ENCODE results near the gene MSX2.
"Not testable (repeated sequence)": the region's sequence is repeated elsewhere in the genome, so short reads cannot be mapped to it uniquely, and the experiment has no call there.

MSX2 gene

GRCh38 chr5:174733836-174734235 is 9.5 kb downstream of the MSX2 start:
- DNase-seq, result no peak

DNA sequence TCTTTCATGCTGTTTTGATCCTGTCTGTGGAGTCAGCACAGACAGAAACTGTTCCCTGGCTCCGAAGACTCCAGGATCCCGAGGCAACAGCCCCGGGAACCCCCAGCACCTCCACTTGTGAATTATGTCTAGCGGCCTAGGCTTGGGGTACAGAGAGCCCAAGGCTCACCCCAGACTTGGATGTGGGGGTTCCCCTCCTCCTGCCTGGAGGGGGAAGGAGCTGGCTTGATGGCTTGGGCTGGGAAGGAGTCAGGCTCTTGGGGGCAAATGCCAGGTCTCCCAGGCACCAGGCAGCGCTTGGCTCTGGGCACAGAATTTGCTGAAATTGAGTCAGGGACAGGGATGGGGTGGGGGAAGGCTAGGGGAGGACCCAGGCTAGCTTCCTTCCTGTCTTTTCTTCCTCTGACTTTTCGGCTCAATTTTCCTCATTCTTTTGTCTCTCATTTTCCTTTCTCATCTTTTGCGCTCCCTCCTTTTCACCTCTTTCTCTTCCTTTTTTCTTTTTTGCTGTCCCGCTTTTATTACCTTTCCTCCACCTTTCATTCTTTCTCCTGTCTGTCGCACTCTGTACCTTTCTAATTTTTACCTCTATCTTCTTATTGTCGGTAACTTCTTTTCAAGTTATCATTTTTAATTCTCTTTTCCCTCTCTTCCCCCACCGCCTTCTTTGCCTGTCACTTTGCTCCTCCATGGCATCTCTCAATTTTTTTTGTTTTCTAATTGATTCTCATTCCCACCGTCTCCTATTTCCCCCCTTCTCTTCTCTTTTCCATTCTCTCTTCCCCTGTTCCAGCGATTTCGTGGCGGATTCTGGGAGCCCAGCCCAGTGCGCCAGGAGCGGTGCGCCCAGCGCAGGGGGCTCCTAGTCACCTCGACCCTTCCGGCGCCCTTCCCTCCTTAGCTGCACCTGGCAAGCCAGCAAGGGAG is 10.5 kb downstream of the MSX2 start:
- no peak for DNase-seq

- no peak for DNase-seq
These were observed 11.3 kb downstream of the MSX2 start for GRCh38 chr5:174735498-174736330.

DNA sequence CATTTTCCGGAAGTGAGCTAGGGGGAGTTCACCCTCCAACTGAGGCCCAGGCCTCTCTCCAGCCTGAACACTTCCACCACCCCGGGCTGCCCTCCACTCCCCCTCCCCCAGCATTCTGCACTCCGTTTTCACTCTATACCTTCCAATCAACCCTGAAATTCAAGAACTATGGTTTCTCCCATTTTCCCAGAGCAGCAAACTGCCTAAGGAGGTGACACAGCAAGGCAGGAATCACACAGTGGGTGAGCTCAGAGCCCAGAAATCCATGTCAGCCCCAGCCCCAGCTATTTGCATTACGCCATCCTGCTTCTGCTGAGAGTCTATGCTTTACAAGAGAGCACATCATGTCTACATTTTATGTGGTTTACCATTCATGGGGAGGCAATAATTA is 11.9 kb downstream of the MSX2 start:
- no peak for DNase-seq

DNA sequence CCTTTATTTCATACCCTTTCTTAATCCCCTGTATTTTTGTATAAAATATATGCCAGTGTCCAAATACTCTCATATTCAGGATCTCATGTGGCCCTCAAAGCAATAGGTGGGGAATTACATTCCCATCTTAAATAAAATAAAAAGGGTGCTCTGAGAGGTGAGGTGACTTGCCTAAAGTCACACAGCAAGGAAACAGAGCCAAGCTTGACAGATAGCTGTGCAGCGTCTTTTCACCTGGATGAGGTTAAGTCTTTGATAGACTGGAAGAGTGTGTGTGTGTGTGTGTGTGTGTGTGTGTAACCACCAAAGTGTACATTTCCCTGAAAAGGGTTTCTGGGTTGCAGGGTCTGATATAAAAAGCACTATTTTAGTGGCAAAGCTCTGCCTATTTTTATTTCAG is 12.4 kb downstream of the MSX2 start:
- no peak for DNase-seq

DNA sequence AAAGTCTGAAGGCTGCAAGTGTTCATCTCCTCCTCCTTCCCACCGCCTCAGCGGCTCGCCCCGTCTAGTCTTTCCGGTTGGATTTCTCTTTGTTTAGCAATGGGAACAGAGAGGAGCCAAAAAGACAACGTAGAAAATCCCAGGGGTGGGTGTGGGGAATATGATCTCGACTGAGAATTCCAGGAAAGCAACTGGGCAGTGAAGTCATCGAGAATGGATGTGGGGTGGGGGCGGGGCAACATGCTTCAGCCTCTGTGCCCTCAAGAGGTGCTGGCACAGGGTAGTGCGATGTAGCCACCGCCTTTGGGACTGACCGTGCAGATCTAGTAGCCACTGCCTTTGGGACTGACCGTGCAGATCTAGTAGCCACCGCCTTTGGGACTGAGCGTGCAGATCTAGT is 12.9 kb downstream of the MSX2 start:
- no peak for DNase-seq

DNA sequence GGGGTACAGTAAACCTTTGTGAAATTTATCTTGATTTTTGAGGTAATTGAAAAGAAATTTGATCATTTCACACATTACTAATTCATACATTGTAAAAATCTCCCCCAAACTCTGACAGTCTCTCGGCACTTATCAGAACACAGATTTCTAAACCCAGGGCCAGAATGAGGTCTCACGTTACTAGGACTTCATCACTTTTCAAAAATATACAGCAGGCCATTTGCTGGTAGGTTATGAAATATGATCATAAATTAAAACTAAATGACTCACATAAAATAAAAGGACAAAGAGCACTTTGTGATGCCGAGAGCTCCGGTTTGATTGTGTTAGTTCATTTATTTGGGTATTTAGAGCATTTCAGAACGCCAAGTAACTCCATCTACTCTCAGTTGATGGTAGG is 17.0 kb downstream of the MSX2 start:
- DNase-seq, result no peak

DNA sequence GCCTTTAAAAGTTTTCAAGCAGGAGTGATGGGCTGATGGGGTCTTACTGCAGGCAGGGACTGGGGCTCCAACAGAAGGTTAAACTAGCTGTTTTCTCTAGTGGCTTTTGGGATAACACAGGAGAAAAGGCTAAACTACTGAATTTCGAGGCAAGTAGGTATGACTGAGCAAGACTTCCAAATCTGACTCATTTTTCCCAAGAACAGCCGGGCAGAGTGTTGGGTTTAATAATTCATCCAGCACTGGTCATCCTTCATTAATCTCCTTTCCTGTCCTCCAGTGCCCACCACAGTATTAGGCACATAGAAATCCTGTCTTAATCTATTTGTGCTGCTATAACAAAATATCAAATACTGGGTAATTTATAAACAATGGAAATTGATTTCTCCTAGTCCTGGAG is 20.5 kb downstream of the MSX2 start:
- DNase-seq, result no peak

DNA sequence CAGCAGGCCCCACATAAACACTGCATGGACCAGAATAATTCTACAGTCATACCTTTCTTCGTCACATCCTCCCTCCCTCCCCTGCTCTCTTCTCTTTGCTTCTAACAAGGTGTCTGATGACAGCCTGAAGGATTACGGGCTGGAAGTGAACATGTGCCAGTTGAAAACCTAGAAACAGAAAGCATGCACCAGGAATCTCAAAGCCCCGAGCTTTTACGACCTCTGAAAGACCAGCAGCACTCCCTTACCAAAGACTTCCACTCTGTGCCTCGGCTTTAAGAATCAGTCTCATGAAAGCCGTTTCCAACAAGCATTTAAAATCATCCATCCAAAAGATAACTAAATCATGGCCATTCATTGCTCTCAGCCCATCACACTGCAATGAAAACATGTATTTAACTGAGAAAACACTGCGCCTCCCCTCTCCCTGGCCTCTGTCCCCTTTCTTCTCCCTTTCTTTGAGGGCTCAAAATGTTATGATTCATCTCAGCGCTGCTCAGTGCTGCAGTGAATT is 21.3 kb downstream of the MSX2 start:
- DNase-seq, result no peak

GRCh38 chr5:174750711-174751110 is 26.3 kb downstream of the MSX2 start:
- no peak for DNase-seq

- DNase-seq, result no peak
These were observed 27.0 kb downstream of the MSX2 start for GRCh38 chr5:174751154-174752000.

DNA sequence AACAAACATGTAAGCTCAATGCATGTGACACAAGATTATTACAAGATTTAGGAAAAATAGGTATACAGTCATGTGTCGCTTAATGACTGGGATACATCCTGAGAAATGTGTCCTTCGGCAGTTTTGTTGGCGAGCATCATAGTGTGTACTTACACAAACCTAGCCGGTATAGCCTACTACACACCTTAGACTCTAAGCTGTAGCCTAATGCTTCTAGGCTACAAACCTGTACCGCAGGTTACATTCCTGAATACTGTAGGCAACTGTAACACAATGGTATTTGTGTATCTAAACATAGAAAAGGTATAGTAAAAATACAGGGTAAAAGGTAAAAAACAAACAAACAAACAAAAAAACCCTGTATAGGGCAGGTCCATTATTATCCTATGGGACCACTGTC is 27.7 kb downstream of the MSX2 start:
- no peak for DNase-seq

GRCh38 chr5:174755106-174755505 is 30.7 kb downstream of the MSX2 start:
- no peak for DNase-seq

GRCh38 chr5:174759091-174759490 is 34.7 kb downstream of the MSX2 start:
- no peak for DNase-seq

DNA sequence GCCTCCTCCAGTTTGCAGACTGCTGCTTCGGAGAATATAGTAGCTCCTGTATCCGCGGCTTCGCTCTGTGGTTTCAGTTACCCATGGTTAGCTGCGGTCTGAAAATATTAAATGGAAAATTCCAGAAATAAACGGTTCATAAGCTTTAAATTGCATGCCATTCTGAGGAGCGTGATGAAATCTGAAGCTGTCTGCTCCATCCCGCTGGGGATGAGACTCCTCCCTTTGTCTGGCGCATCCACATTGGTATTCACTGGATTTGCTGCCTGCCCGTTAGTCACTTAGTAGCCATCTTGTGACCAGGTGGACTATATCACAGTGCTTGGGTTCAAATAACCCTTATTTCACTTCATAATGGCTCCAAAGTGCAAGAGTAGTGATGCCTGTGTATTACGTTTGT is 36.3 kb downstream of the MSX2 start:
- no peak for DNase-seq

DNA sequence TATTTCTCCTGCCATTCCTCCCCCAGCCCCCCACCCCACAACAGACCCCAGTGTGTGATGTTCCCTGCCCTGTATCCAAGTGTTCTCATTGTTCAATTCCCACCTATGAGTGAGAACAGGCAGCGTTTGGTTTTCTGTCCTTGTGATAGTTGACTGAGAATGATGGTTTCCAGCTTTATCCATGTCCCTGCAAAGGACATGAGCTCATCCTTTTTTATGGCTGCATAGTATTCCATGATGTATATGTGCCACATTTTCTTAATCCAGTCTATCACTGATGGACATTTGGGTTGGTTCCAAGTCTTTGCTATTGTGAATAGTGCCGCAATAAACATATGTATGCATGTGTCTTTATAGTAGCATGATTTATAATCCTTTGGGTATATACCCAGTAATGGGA is 37.0 kb downstream of the MSX2 start:
- not testable (repeated sequence) for DNase-seq

- DNase-seq, result no peak
These were observed 39.9 kb downstream of the MSX2 start for GRCh38 chr5:174764309-174764708.

GRCh38 chr5:174765540-174765939 is 41.2 kb downstream of the MSX2 start:
- no peak for DNase-seq

DNA sequence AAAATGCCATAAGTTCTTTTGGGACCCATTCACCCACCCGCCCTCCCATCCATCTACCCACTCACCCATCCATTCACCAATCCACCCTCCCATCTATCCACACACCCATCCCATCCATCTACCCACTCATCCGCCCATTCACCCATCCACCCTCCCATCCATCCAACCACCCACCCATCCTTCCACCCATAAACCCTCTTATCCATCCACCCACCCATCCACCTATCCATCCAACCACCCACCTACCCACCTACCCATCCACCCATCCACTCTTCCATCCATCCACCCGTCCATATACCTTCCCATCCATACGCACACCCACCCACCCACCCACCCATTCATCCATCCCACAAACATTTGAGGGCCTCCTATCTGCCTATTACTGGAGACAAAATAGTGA is 43.3 kb downstream of the MSX2 start:
- DNase-seq, result no peak

- no peak for DNase-seq
These were observed 44.6 kb downstream of the MSX2 start for GRCh38 chr5:174769005-174769404.

DNA sequence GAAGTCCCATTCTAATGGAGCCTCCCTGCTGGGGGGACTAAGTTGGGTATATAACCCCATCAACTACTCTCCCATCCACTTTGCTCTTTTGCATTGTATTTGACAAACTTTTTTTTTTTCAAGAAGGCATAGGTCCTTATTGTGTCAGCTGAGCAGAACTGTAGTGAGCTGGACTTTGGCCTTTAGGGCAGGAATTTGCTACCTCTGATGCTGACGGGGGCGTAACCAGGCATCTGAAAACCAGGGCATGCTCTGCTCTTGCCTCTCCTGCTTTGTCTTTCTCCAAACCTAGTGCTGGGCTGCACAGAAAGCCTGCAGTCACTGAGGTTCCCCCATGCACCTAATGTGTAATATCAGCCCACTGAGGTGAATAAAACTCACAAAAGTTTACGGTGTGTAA is 49.0 kb downstream of the MSX2 start:
- DNase-seq, result no peak

GRCh38 chr5:174775081-174775480 is 50.7 kb downstream of the MSX2 start:
- DNase-seq, result no peak

GRCh38 chr5:174777111-174777510 is 52.7 kb downstream of the MSX2 start:
- DNase-seq, result no peak

Data from CD4-positive, alpha-beta T cell treated with Interleukin-4 for 4 hours (primary cell).